GM21529 (cell line): ENCODE results near the gene GTPBP3.
A peak's percentile ranks its signal among the peaks of the same experiment; 100 is the strongest.

Experiments used
- ATAC-seq: cut with Tn5 transposase; IDR thresholded peaks from one replicate; pipeline ENCODE4 v1.9.1; 2021; ENCODE audit not compliant: unreplicated experiment

The GTPBP3 gene

DNA sequence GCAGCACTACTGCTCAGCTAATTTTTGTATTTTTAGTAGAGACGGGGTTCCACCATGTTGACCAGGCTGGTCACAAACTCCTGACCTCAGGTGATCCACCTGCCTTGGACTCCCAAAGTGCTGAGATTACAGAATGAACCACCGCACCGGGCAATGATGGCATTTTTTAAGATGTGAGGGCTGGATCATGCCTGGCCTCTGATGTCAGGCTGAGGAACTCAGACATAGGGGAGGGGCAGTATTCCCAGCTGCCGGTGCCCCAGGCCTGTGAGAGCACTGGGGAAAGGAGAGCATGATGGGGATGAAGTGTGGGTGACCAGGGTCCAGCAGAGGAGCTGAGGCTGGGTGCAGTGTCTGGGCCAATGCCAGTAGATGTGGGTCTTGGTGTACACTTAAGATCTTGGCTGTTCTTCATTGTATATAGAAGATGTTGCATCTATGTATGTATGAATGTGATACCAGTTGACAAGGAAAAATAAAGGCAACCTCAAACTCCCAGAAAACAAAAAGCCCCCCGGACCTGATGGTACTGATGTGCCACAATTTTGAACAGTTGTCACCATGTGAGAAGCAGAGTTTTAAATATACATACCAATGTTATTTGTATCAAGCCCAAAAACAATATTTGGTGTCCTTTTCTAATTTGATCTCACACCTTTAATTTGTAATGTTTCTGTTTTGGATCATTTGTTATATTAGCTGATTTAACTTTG is 43.2 kb downstream of the GTPBP3 start:
- no peak for ATAC-seq

DNA sequence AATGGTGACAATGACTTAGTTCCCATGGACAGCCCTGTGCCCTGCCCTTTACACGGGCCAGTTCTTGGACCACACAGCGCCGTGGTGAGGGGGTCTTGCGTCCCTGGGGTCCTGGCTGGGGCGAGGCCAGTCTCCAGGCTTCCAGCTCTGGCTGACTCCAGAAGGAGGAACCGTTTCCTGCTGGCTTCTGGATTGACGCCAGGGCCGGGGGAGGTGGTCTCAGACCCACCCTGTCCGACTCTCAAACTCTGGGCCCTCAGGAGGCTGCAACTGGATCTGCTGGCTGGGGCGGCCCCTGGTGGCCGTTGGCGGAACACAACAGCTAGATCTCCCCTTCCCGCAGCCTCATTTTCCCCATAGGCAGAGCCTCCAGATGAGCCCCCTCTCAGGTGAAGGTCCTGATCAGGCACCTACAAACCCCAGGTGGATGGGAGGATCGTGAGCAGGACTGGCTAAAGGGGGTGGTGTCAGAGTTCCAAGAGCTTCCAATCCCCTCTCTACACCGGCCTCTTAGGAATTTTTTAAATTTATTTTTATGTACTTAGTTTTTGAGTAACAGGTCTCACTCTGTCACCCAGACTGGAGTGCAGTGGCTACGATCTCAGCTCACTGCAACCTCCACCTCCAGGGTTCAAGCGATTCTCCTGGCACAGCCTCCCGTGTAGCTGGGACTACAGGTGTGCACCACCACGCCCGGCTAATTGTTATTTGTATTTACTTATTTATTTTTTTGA is 48.7 kb downstream of the GTPBP3 start:
- ATAC-seq = no peak

DNA sequence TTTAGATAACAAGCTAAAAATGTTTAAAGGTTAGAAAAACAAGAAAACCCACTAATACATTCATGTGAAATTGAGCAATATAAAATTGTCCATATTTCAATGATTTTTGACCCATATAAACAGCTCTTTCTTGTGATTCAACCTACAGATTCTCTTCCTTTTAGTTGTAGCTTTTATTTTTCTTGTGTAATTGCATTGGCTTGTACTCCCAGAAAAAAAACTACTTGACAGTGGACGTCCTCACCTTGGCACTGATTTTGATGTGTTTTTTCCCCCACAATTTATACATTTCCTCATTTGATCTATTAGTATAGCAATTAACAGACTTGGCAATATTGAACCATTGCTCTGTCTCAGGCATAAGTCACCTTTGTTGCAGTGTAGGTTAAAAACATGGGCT is 51.9 kb downstream of the GTPBP3 start:
- ATAC-seq = no peak

DNA sequence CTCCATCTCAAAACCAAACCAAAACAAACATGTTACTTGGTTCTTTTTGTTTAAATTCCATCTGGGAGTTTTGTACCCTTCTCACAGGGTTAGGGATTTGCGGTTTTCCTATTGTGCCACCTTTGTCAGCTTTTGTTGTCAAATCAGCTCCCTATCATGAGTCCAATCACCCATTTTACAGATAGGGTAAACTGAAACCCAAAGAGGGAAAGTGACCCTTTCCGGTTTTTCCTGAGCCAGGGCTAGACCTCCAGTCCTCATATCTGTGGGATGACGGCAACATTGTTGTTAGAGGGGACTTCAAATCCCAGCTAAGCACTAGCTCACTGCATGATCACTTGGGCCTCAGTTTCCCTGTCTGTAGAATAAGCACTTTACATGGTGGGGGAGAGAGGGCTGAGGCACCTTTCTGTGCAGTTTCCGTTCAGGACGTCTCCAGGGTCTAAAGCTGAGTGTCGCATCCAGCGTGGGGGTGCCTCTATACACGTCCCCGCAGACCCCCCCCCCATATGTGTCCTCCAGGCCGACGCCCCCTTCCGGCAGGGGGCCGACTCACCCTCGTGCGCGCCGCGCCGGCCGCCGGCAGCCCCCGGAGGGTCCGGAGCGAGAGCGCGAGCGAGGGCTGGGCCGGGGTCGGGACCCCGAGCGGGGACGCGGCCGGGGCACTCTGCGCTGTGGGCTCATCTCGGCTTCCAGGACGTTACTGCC is 52.8 kb downstream of the GTPBP3 start:
- ATAC-seq = no peak

DNA sequence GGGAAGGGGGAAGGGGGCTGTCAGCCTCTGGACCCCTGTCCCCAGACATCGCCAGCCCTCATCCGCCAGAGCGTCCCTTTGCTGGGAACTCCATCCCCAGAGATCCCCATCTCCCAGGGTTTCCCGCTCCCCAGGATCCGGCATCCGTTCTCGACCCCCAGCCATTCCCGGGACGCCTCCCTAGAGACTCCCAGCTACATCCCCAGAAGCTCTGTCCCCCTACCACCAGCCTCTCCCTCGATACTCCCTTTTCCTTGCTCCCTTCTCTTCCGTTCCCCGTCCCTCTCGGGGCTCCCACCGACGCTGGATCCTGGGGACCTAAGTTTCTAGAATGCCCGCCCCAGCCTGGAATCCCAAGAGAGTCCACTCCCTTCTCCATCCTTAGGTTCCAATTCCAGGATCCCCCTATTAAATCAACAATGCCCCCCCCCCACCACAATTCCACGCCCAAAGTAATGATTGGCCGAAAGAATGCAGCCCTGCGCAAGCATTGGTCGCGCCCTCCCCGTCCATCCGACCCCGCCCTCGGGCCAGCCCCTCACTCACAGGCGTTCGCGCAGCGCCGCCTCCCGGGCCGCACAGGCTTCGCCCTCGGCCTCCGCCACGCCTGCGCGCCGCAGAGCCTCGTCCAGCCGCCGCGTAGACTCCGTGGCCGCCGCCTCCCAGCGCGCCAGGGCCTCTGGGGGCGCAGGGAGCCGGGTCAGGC is 53.5 kb downstream of the GTPBP3 start:
- peak; percentile 88 for ATAC-seq

DNA sequence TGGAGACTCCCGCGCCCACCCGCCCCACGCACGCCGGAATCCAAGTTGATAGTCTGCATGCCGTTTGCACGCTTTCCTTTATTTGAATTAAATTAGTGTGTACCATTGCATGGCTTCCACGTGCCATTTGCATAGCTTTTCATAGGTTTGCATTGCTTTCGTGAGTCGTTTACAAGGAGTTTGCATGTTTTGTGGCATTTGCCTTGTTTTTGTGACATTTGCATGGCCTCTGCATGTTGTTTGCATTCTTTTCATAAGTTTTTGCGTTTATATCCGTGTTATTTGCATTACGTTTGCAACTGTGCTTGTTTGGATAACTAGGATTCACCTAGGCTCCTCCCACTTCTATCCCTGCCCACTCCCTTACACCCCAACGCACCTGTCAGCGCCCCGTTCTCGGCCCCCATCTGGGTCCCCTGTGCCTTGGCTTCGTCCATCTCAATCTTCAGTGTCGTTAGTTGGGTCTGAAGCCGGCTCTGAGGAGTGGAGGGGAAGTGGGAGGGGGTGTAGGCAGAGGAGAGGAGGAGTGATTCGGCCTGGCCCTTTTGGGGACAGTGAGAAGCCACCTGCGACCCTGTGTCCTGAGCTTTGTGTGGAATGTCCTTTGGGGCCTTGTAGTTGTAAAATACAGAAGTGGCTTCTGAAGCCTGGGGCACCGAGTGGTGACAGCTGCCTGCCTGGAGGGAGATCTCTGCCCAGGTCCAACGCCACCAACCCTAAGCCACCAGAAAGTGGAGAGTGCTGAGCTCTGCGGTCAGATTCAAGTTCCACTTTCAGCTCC is 54.2 kb downstream of the GTPBP3 start:
- ATAC-seq = no peak
